Adrenal gland (tissue), 12 donors: Measurements from ENCODE around the gene DMBX1. TPM values are rescaled to one million over a fixed set of nuclear protein-coding genes. Genes with fewer than 3 reads are reported as not detected.

Experiments
- DNase-seq, 7 donors: peaks; one replicate each; pipeline ENCODE4 v3.0.0-alpha.2; 2019 to 2020
- H3K27ac ChIP-seq, 5 donors: fragments of 200-600 bp; sonication (generic) in 4 of 5; 1 replicate in 3 of 5; 2 replicates in 2 of 5; pipeline versions ENCODE4 v1.5.1 to v1.8.0; 2016 to 2020; ENCODE audit warnings: mild to moderate bottlenecking in 1 of 5
- H3K27me3 ChIP-seq: fragments of 200-600 bp; 2 replicates; pipeline ENCODE4 v1.8.0; 2021
- H3K36me3 ChIP-seq, 2 donors: fragments of 200-600 bp; replicated peaks in 1 of 2; 1 replicate in 1 of 2; 2 replicates in 1 of 2; pipeline versions ENCODE4 v1.5.1 to v1.8.0; 2018 to 2022
- H3K4me1 ChIP-seq, 2 donors: fragments of 200-600 bp; replicated peaks in 1 of 2; 1 replicate in 1 of 2; 2 replicates in 1 of 2; pipeline versions ENCODE4 v1.5.1 to v1.8.0; 2018 to 2021
- H3K4me3 ChIP-seq, 4 donors: fragments of 200-600 bp; sonication (generic) in 3 of 4; one replicate each; pipeline ENCODE4 v1.5.1; 2016 to 2018
- H3K9me3 ChIP-seq, 3 donors: fragments of 200-600 bp; sonication (generic) in 1 of 3; replicated peaks in 1 of 3; 1 replicate in 2 of 3; 2 replicates in 1 of 3; pipeline versions ENCODE4 v1.5.1 to v1.8.0; 2016 to 2021
- POLR2A ChIP-seq, 2 donors: fragments of 450-650 bp; IDR thresholded peaks; one replicate each; pipeline ENCODE4 v1.6.1; 2017; ENCODE audit warnings: antibody characterized with exemption in 2 of 2, mild to moderate bottlenecking in 2 of 2, moderate library complexity in 1 of 2
- WGBS, 4 donors: extraction: QIAGEN DNeasy Blood & Tissue Kit in 2 of 4; methylation state at CpG; one replicate each; pipeline versions ENCODE4 v1.1.5 to v1.1.7; 2013 to 2017; 5-methylcytosine and 5-hydroxymethylcytosine counted together
- intact Hi-C, 2 donors: fragments of 100-400 bp; cut with DNase I; formaldehyde crosslinking; loops; one replicate each; pipeline versions ENCODE4 v1.14.1 to v1.15.0; 2022 to 2023
- polyA plus RNA-seq, 3 donors: library from polyadenylated mRNA; stranded (reverse); fragments of 200-250 nt in 2 of 3; fragments of 350-450 nt in 1 of 3; fragmentation: Illumina TruSeq in 1 of 3; extraction: RNeasy Lipid Tissue Mini Kit (QIAGEN cat#74804) in 1 of 3; gene quantifications; one replicate each; pipeline ENCODE4 v1.2.3, GENCODE V29; 2013 to 2014
- total RNA-seq, 9 donors: library from RNA; depleted of rRNA in 4 of 9; stranded (reverse); fragments of >200 nt in 4 of 9; fragments of 120-200 nt in 1 of 9; fragmentation: NEBNext Ultra II Directional in 1 of 9; extraction: Animal tissue kit (Norgen Biotek cat#: 25700) in 1 of 9; gene quantifications; one replicate each; pipeline versions ENCODE4 v1.1.0 to v1.2.4, GENCODE V29; 2013 to 2023
- TF ChIP-seq, protein P1 (sequence below), 6 experiments: fragments of 450-650 bp in 4 of 6; fragments of 200-600 bp in 2 of 6; sonication (generic) in 1 of 6; IDR thresholded peaks; 1 replicate in 5 of 6; 2 replicates in 1 of 6; pipeline versions ENCODE4 v1.5.1 to v1.8.0; 2016 to 2021; ENCODE audit warnings: antibody characterized with exemption in 6 of 6, mild to moderate bottlenecking in 2 of 6, moderate library complexity in 1 of 6
- donor health status: healthy with polysubstance abuse.
- donor health status: Bipolar disorder and iron deficiency.
- donor health status: DM: yes; HTN: yes; CAD: no.
- donor health status: DM: no; HTN: no; CAD: no.
- donor health status: DM: no; HTN: no; CAD: no.
- donor health status: DM: yes; HTN: yes; CAD: no.

DMBX1 gene
- total and polyA plus RNA-seq, 12 donors = 0.07 to 0.16 (median 0.14) TPM; not detected in 9

- no peak for TF ChIP-seq POLR2A (IDR thresholded peaks at IDR 0.05)
- TF ChIP-seq, protein P1, sequence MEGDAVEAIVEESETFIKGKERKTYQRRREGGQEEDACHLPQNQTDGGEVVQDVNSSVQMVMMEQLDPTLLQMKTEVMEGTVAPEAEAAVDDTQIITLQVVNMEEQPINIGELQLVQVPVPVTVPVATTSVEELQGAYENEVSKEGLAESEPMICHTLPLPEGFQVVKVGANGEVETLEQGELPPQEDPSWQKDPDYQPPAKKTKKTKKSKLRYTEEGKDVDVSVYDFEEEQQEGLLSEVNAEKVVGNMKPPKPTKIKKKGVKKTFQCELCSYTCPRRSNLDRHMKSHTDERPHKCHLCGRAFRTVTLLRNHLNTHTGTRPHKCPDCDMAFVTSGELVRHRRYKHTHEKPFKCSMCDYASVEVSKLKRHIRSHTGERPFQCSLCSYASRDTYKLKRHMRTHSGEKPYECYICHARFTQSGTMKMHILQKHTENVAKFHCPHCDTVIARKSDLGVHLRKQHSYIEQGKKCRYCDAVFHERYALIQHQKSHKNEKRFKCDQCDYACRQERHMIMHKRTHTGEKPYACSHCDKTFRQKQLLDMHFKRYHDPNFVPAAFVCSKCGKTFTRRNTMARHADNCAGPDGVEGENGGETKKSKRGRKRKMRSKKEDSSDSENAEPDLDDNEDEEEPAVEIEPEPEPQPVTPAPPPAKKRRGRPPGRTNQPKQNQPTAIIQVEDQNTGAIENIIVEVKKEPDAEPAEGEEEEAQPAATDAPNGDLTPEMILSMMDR (IDR thresholded peaks at IDR 0.05) = no peak
- Histone ChIP-seq H3K36me3 (no peaks in the 10 kb centered on the region), H3K27me3 (peaks cover 5% of the 10 kb centered on the region), H3K4me1 (peaks cover 6 to 7% of the 10 kb centered on the region in 2 donors), H3K27ac (no peak overlapping the region), H3K4me3 (no peak overlapping the region), H3K9me3 (no peaks in the 10 kb centered on the region)
- intact Hi-C loops = no loop called here
- 45 to 52% (median 49%) methylated on average over 4 of the region's 4 CpGs for WGBS, 4 donors
- no peak for DNase-seq
Observed at GRCh38 chr1:46469881-46470280, 19.8 kb upstream of the DMBX1 start.

DNA sequence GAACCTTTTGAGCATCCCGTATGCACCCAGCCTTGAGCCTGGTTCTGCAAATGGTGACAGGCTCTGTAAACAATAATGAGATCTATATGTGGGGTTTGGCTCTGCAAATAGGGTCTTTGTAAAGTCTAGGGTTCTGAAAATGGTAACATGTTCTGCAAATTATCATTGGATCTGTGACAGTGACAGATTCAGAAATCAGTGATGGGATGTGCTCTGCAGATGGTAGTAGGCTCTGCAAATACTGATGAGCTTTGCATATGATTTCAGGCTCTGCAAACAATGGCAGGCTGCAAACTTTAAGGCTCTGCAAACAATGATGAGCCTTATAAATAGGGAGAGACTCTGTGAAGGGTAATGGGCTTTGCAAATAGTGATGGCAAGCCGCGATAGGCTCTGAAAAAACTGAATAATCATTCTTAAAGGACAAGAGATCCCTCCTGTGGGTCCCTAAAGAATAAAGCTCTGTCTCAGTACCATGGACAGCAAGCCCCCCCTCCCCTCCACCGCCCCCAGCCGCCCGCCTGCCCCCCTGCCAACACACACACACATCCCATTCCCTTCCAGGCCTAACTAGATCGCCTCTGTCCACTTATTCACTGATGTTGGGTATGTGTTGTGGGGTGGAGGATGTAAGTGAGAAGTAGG is 17.7 kb upstream of the DMBX1 start:
- H3K36me3 ChIP-seq = no peaks in the 10 kb centered on the region
- TF ChIP-seq, protein P1 (IDR thresholded peaks at IDR 0.05) = no peak
- 62 to 82% (median 72%) methylated on average over 4 to 7 of the region's 7 CpGs for WGBS, 4 donors
- H3K27ac ChIP-seq = no peak overlapping the region
- H3K27me3 ChIP-seq = peaks cover 5% of the 10 kb centered on the region
- H3K4me3 ChIP-seq = no peak overlapping the region
- no peaks in the 10 kb centered on the region for H3K9me3 ChIP-seq
- no peak for DNase-seq
- H3K4me1 ChIP-seq = peaks cover 1 to 3% of the 10 kb centered on the region in 2 donors
- intact Hi-C loops = no loop called here

DNA sequence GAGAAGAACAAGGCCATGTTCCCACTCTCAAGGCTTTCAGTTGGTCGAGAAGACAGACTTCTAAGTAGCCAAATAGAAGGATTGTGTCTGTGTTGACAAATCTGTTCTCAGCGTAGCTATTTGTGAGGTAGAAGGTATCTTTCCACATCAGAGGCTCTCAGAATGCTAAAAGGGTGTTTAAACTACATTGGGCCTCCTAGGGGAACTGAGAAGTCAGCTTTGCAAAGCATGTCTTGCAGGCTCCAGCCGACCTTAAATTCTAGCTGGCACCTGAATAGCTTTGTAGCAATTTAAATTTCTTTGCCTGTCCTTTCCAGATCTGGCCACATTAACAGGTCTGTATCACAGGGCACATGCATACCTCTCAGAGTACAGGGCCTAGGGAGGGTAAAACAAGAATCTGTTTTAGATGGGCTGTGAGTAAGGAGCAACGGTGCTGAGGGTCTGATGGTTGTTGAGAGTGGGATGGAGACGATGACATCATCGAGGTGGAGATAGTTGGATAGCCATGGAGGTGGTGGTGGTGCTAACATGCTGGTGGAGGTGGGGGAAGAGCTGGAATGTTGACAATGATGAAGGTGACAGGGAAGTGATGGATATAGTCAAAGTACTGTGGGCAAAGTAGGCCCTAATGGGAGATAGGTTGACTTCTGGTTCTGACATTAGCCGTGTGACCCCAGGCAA is 17.0 kb upstream of the DMBX1 start:
- no peak for DNase-seq
- Histone ChIP-seq H3K4me1 (no peaks in the 10 kb centered on the region), H3K4me3 (no peak overlapping the region), H3K27ac (no peak overlapping the region), H3K9me3 (no peaks in the 10 kb centered on the region), H3K27me3 (no peaks in the 10 kb centered on the region), H3K36me3 (no peaks in the 10 kb centered on the region)
- no peak for TF ChIP-seq POLR2A (IDR thresholded peaks at IDR 0.05)
- TF ChIP-seq, protein P1 (IDR thresholded peaks at IDR 0.05) = no peak
- intact Hi-C loops = no loop called here
- WGBS, 4 donors = 65 to 74% (median 65%) methylated on average over 7 of the region's 7 CpGs

- 34 to 49% (median 43%) methylated on average over 4 of the region's 4 CpGs for WGBS, 4 donors
- intact Hi-C loops = no loop called here
- DNase-seq = no peak
- no peaks in the 10 kb centered on the region for H3K36me3 ChIP-seq
- no peak for TF ChIP-seq POLR2A (IDR thresholded peaks at IDR 0.05)
- TF ChIP-seq, protein P1 (IDR thresholded peaks at IDR 0.05) = no peak
- no peaks in the 10 kb centered on the region for H3K9me3 ChIP-seq
- no peaks in the 10 kb centered on the region for H3K4me1 ChIP-seq
- H3K27ac ChIP-seq = no peak overlapping the region
- H3K4me3 ChIP-seq = no peak overlapping the region
- no peaks in the 10 kb centered on the region for H3K27me3 ChIP-seq
Observed at GRCh38 chr1:46473991-46474390, 15.6 kb upstream of the DMBX1 start.
